DMS 273 (cell line): ENCODE results near the gene MRPS17.
A peak's percentile ranks its signal among the peaks of the same experiment; 100 is the strongest.

Source experiments
- DNase-seq: peaks from one replicate; lab custom pipeline; 2025; ENCODE audit not compliant: unreplicated experiment; lab: John Stamatoyannopoulos, UW

The MRPS17 gene

GRCh38 chr7:55970561-55970960 lies 18.9 kb downstream of the MRPS17 start:
- DNase-seq, result peak; percentile 26

DNA sequence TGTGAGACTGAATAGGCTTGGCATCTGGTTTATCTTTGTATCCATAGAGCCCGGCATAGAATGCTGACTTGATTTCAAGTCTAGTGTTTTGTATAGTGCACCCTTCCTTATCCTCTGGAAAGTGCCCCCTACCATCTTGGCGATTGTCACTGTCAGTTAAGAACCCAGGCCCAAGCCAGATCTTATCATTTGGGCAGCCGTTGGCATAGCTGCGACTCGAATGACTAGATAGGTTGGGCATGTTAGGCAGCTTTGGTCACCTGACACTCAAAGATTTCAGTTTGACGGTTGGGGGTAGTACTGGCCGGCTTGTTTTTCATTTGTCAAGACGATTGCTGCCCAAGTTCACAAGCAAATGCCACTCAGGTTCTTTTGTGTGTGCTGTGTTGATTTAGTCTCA lies 19.3 kb downstream of the MRPS17 start:
- no peak for DNase-seq

DNA sequence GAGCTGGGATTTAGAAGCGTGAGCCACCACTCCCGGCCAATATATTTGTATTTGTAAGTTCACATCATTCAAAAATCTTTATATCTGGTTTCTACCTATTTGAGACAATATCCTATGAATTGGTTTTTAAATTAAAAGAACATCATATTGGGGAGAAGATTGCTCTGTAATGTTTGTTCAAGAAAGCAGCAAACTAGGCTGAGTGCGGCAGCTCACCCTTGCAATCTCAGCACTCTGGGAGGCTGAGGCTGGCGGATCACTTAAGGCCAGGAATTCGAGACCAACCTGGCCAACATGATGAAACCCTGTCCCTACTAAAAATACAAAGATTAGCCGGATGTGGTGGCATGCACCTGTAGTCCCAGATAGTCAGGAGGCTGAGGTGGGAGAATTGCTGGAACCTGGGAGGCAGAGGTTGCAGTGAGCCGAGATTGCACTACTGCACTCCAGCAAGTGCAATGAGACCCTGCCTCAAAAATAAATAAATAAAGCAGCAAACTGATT lies 22.1 kb downstream of the MRPS17 start:
- DNase-seq, result no peak

GRCh38 chr7:55975988-55976633 lies 24.4 kb downstream of the MRPS17 start:
- DNase-seq, result no peak

GRCh38 chr7:55977831-55978230 lies 26.2 kb downstream of the MRPS17 start:
- DNase-seq, result peak; percentile 32

DNA sequence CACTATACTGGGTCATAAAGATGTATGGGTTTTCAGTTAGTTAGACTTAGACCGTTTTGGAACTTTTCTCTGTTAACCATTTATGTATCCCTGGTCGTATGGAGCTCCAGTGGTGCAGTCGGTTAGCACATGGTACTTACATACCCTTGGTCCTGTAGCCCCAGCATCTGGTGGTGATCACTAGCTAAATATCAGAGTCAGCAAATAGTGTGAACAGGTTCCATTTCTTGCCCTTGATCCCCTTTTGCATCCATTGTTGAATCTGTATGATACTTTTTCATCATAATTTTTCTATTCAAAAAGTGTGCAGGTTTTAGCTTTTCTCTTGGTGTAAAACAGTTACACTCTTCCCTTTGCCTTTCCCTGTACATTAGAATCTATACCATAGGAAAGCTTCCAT lies 28.6 kb downstream of the MRPS17 start:
- DNase-seq, result no peak

DNA sequence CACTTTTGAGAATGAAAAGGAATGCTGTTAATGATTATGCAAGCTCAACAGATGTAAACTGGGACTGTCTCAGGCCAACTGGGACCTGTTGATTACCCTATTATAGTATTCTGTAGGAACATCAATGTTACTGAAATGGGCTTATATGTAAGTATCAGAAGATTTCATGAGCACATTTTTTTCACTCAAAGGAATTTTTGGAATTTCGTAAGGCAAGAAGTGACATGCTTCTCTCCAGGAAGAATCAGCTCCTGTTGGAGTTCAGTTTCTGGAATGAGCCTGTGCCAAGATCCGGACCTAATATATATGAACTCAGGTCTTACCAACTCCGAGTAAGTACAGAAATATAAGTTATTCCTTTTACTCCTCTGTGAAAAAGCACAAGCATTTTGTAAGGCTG lies 31.9 kb downstream of the MRPS17 start:
- no peak for DNase-seq

GRCh38 chr7:55992346-55992745 lies 40.7 kb downstream of the MRPS17 start:
- no peak for DNase-seq

DNA sequence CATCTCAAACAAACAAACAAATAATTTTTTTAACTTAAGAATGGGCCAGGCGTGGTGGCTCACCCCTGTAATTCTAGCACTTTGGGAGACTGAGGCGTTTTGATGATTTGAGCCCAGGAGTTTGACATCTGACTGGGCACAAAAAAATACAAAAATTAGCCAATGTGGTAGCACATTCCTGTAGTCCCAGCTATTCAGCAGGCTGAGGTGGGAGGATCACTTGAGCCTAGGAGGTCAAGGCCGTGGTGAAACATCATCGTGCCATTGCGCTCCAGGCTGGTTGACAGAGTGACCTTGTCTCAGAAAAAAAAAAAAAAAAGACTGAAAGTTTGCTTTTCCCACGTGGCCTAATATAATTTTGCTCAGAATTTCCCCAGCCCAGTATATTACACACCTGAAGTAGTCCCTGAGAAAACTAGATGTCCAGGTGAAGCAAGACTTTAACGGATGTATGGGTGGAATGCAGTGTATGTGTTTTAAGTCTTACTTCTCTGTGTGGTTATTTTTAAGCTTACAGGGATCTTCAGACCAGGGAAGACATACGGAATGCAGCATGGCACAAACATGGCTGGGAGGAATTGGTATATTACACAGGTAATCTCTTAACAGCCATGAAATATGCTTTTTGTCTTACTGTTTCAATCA lies 45.3 kb downstream of the MRPS17 start:
- no peak for DNase-seq

DNA sequence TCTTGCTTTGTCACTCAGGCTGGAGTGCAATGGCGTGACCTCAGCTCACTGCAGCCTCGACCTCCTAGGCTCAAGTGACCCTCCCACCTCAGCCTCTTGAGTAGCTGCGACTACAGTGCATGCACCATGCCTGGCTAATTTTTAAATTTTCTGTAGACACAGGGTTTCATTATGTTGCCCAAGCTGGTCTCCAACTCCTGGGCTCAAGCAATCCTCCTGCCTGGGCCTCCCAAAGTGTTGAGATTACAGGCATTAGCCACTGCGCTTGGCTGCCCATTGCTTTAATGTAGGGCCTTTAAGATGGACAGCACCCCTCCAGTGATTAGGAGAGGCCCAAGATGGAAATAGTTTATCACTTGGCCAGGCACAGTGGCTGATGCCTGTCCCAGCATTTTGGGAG lies 52.1 kb downstream of the MRPS17 start:
- DNase-seq, result no peak
